Tibial nerve (tissue), 3 donors: ENCODE measurements around the gene TAB2.

ENCODE experiments used
- CTCF ChIP-seq, 5 experiments: fragments of 200-600 bp in 3 of 5; fragments of 450-650 bp in 2 of 5; sonication (generic) in 3 of 5; IDR thresholded peaks; one replicate each; pipeline ENCODE4 v1.5.1; 2016 to 2019; ENCODE audit warnings: antibody characterized with exemption in 5 of 5, mild to moderate bottlenecking in 3 of 5, moderate library complexity in 2 of 5
- POLR2A ChIP-seq, 2 donors: fragments of 450-650 bp; IDR thresholded peaks; one replicate each; pipeline ENCODE4 v1.6.1; 2017; ENCODE audit warnings: antibody characterized with exemption in 2 of 2, mild to moderate bottlenecking in 2 of 2, moderate library complexity in 2 of 2

- TF ChIP-seq POLR2A (IDR thresholded peaks at IDR 0.05) (no peak), CTCF (IDR thresholded peaks at IDR 0.05) (no peak)
These were observed 10.6 kb downstream of the TAB2 start for GRCh38 chr6:149328083-149328482.
